ENCODE data around the gene EED.
"Not testable (repeated sequence)": the region's sequence is repeated elsewhere in the genome, so short reads cannot be mapped to it uniquely, and the experiment has no call there.

EED gene

GRCh38 chr11:86251345-86251744, 6.8 kb downstream of the EED start:
- DNase-seq = no peak

- DNase-seq = no peak
Measured at GRCh38 chr11:86255896-86256295, 11.3 kb downstream of the EED start.

- DNase-seq = no peak
Measured at GRCh38 chr11:86256608-86257007, 12.1 kb downstream of the EED start.

- DNase-seq = no peak
Measured at GRCh38 chr11:86257446-86257845, 12.9 kb downstream of the EED start.

DNA sequence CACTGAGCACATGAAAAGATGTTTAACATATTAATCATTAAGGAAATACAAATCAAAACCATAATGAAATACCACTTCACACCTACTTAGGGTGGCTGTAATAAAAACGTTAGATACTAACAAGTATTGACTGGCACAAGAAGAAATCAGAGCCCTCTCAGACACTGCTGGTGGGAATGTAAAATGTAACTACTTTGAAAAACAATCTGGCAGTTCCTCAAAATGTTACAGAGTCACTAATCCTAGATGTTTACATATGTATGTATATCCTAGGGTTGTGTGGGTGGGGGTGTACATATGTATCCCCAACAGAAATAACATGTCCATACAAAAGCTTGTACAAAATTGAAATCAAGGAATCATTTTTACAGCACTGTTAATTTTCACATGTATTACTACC, 15.2 kb downstream of the EED start:
- DNase-seq = no peak

GRCh38 chr11:86261328-86261727, 16.8 kb downstream of the EED start:
- DNase-seq = no peak

DNA sequence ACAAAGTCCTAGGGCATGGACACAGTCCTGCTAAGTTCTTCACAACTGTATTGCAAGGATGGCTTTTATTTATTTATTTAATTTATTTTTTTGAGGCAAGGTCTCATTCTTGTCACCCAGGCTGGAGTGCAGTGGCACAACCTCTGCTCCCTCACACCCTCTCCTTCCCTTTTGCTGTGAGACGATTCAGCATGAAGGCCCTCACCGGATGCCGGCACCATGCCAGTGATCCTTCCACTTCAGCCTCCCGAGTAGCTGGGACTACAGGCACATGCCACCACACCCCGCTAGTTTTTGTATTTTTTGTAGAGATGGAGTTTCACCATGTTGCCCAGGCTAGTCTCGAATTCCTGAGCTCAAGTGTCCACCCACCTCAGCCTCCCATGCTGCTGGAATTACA, 17.8 kb downstream of the EED start:
- DNase-seq = no peak

DNA sequence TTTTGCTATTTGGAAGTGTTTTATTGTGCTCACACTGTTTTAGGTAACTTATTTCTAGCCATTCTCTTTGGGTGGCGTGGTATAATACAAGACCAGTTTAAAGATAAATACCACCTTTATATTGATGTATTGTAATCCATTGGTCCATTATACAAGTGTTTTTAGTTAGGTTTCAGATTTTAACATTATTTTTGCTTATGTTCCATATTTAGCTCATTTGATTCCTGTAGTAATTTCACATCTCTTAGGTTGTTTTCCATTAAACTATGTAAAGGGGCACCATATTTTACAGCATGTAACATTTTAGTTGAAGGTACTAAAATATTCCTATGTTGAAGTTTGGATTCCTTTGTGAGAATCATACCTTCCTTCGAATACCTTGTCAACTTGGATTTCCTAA, 20.1 kb downstream of the EED start:
- DNase-seq = no peak

DNA sequence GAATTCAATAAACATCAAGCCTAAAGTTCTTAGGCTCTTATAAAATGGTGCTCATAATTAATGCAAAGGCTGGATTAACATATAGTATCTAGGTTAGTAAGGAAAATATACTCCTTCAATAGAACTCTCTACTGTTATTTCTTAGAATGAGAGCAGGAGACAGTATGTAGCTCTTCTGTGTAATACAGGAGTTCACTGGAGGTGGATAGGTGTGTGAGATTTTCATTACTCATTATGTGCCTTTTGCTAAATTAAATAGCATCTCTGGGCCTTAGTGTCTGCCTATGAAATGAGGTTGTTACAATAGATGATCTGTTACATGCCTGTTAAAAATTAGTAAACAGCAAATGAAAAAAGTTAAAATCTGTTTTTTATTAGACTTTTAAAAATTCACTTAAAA, 20.6 kb downstream of the EED start:
- DNase-seq = no peak

GRCh38 chr11:86269645-86270044, 25.1 kb downstream of the EED start:
- DNase-seq = no peak

DNA sequence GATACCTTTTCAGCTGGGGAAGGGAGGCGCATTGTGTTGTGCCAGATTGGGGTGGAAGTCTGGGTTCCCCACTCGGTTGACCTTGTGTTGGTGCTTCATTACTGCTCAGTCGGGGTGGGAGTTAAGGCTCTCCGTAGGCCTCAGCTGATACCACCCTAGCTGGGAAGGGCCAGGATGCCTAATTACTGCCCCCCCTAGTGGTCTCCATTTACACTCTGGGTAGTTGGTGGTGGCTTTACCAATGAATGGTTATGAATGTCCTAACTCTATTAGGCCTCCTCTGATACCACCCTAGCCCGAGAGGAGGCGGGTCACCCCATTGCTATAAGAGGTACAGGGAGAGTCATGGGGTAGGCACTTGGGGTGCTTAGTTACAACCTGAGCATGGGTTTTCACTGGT, 29.9 kb downstream of the EED start:
- DNase-seq = no peak

- DNase-seq = no peak
Measured at GRCh38 chr11:86274999-86275398, 30.4 kb downstream of the EED start.

- no peak for DNase-seq
Measured at GRCh38 chr11:86275493-86276370, 31.2 kb downstream of the EED start.

DNA sequence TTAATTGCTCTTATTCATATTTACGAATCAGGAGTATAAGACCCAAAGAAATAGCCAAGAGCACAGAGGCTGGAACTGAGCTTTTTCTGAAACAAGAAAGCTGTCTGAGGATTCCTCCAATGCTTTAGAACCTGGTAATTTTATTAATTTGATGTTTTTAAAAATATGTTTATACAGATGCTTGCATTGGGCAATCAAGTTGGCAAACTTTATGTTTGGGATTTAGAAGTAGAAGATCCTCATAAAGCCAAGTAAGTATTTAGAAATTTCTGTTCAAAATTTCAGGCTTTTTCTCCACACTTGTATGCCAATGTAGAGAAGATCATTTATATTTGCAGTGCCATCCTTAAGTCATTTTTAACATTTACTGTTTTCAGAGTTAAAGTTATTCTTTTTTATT, 33.2 kb downstream of the EED start:
- DNase-seq = no peak

GRCh38 chr11:86278226-86278625, 33.7 kb downstream of the EED start:
- no peak for DNase-seq

- DNase-seq = no peak
Measured at GRCh38 chr11:86279747-86280146, 35.2 kb downstream of the EED start.

- DNase-seq = no peak
Measured at GRCh38 chr11:86287468-86287796, 42.9 kb downstream of the EED start.

- DNase-seq = no peak
Measured at GRCh38 chr11:86288776-86289507, 44.4 kb downstream of the EED start.

GRCh38 chr11:86289508-86290280, 45.1 kb downstream of the EED start:
- DNase-seq = not testable (repeated sequence)

DNA sequence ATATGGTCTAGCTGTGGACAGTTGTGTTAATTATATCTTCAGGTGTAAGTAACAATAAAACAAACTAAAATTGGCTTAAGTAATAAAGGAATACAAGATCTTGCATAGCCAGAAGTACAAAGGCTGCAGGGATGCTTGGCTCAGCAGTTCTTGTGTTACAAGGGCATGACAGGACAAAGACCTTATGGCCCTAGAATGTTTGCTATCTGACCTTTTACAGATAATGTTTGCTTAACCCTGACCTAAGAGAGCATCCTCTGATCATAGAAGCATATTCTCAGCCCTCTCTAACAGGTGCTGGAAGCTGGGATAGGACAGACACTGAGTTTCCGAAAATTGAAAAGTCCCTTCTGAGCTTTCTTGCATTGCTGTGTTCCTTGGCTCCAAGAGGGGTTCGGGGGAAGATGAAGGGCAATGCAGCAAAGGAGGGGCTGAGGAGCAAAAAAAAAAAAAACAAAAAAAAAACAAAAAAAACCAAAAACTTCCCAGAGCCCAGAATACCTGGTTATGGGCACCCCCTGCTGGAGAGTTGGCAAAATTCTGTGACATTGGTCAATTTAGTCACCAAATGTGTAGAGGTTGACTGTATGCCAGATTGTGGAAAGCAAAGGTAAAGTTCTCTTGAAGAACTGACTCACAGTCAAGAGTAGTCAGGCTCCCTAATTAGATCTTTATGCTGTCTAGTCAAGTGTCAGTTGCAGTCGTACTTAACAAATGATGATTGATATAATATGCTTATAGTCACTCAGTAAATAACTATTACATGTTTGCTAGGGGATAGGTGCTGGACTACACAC, 47.1 kb downstream of the EED start:
- peak; percentile 61 to 76 for DNase-seq

DNA sequence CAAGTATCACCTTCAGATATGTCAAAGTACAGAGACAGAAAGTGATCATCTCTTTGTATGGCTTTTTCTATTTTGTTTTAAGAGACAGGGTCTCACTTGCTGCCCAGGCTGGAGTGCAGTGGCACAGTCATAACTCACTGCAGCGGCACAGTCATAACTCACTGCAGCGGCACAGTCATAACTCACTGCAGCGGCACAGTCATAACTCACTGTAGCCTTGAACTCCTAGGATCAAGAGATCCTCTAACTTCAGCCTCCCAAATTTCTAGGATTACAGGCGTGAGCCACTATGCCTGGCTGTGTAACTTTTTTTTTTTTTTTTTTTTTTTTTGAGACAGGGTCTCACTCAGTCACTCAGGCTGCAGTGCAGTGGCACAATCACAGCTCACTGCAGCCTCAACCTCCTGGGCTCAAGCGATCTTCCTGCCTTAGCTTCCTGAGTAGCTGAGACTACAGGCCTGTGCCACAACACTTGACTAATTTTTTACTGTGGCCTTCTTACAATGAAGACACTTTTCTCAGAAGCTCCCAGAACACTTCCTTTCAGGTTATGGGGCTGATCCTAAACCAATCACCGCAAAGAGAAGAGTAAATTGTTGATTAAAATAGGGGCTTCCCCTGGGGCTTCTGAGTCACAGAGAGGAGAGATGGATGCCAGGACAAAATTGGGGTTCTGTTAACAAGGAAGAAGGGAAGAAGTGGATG, 48.5 kb downstream of the EED start:
- peak; percentile 11 to 13 for DNase-seq

DNA sequence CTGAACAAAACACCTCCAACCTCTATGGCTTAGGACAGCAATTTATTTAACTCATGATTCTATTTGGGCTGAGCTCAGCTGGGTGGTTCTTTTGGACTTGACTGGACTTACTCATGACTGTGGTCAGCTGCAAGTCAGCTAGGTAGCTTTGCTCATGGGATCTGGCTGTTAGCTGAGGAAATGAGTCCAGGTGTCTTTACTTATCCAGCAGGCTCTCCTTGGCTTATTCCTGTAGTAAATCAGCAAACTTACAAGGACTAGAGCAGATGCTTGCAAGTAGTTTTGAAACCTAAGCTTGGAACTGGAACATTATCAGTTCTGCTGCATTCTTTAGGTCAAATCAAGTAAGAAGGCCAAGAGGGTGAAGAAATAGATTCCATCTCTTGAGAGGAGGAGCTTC, 49.5 kb downstream of the EED start:
- DNase-seq = no peak
